ENCODE data around the gene DNAH7.

DNAH7 gene

DNA sequence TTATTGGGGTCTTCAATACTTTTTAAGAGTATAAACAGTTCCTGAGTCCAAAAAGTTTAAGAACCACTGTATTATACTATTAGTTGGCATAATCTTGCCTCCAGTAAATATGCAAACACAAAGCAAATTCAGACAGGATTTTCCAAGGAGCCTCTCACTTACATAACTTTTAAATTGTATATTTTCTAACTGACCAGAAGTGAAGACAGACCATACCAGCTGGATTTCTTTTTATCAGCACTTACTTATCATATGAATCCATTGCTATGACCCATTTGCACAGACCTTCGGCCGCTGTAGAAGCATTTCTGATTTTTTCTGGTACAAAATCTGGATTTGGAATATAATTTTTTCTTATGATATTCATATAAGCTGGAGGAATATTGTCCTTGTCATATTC lies 211.5 kb downstream of the DNAH7 start:
- DNase-seq: no peak

DNA sequence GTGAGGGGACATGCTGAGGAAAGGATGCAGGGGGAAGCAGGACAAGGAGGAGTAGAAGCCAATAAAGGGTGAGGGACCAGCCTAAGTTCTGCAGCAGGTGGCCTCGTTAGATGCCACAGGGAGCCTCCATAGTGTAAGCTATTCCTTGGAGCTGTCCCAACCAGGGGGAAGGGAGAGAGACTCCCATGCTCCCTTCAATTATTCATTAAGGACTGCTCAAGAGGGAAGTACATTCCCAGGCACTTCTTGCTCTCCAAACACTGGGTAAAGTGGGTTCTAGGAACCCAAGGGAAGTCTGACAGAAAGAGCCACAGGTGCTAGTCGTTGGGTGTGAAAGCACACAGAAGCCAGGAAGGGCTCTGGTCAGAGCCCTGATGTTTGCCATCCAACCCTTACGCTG lies 217.9 kb downstream of the DNAH7 start:
- no peak for DNase-seq

GRCh38 chr2:195848119-195848899 lies 220.3 kb downstream of the DNAH7 start:
- no peak for DNase-seq

- DNase-seq: no peak
These were observed 225.7 kb downstream of the DNAH7 start for GRCh38 chr2:195842932-195843331.

DNA sequence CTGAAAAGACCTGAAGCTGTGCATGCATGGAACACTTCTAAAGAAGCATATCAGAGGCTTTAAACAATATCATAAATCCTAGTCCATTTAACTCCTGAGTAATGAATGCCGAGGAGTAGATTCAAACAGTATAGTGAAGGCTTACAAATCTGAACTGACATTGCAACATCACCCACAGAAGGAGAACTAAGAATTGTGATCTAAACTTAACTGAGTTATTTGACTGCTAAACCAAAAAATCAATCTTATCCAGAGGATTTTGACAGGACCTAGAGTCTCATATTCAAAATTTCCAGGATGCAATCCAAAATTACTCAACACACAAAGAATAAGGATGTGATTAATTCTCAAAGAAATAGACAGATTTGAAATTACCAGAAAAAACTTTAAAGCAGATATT lies 230.6 kb downstream of the DNAH7 start:
- DNase-seq: no peak

DNA sequence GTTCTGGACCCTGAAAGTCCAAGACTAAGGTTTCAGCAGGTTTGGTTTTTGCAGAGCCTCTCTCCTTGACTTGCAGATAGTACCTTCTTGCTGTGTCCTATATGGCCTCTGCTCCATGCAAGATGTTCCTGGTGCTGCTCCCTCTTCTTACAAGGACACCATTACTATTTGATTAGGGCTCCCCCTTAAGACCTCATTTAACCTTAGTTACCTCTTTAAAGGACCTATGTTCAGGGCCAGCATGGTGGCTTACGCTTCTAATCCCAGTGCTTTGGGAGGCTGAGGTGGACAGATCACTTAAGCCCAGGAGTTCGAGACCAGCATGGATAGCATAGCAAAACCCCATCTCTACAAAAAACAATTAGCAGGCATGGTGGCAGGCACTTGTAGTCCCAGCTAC lies 232.6 kb downstream of the DNAH7 start:
- no peak for DNase-seq

DNA sequence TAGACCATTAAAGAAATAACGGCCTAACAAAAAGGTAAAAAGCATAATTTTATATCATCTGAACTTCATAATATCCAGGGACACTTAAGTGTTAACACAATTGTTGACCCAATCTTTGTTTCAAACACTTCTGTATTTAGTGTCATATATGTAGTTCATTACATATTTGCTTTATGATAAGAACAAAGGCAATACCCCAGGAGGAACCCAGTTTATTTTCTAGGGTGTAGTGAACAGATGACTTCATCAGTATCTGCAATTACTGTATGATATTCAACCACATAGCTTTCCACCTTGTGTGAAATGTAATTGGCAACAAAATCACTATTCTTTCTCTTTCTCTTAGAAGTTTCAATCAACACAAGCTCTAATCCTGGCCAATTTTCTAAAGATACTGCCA lies 233.8 kb downstream of the DNAH7 start:
- no peak for DNase-seq

DNA sequence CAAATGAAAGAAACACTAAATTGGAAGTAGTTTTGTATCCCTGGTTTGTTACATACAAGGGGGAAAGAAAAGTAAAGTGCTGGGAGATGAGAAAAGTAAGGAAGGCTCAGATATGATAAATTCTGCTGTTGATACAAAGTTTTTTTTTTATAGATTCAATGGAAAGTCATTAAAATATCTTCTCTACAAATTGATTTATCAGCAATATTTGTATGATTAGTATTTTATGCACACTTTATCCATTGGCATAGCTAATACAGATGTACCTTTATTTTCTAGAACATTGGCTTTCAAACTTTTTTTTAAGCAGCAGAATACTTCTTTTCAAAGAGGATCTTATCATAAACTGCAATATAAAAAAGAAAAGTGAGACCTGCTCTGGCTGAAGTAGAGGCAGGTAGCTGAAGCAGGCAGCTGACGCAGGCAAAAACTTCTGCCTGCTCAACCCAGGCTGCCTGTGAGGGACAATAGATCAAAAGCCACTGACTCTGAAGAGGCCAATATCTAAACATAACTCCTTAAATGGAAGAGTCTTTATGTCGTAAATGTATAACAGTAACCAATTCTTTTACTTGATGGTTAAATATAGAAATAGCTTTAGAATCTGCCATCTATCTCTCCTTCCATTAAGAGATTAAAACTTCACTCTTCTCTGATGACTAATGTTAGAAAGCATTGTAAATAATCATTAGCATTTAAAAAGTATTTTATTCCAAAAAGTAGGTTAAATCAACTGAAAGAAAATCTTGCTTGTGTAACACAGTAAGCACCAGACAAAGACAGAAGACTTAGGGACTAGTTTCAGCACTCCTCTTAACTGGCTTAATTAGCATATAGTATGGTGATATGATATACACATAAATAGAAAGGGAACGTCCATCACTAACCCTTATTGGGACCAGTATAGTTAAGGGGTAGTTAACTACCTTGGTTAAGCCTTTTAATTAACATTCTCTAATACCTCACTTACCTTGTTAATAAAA lies 237.4 kb downstream of the DNAH7 start:
- no peak for DNase-seq

DNA sequence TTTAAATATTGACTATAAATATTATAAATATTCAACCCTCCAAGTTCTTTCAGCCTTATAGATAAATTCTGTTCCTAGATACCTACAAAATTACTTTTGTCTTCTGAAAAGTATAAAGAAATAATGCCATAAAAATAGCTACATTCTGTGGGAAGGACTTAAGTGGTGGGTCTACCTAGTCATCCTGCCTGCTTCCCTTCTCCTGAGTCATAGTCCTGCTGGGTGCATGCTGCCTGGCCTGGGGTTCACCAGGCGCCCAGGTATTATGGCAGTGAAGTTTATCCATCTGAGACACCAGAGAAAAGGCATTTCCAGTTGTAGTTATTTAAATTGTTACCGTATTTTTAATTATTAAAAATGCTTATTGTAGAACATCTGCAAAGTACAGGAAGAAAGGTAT lies 244.2 kb downstream of the DNAH7 start:
- DNase-seq: no peak

DNA sequence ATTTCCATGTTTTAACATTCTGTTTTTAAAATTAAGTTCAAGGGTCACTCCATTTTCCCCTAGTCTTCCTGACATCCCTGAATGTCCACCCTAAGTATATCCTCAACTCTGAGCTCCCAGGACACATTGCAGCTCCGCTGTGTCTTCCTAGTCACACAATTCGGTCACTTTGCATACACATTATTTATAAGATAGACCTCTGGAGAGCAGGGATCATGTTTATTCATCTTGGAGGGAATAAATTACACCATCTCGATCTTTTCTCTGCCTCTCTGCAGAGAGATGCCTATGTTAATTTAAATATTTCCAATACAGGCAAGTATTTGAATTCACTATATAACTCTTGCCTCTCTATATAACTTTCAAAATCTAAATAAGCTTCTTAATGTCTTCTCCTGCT lies 245.4 kb downstream of the DNAH7 start:
- DNase-seq: no peak

GRCh38 chr2:195821566-195821932 lies 247.1 kb downstream of the DNAH7 start:
- DNase-seq: no peak

- no peak for DNase-seq
These were observed 247.6 kb downstream of the DNAH7 start for GRCh38 chr2:195820867-195821565.

GRCh38 chr2:195820373-195820772 lies 248.3 kb downstream of the DNAH7 start:
- DNase-seq: no peak

DNA sequence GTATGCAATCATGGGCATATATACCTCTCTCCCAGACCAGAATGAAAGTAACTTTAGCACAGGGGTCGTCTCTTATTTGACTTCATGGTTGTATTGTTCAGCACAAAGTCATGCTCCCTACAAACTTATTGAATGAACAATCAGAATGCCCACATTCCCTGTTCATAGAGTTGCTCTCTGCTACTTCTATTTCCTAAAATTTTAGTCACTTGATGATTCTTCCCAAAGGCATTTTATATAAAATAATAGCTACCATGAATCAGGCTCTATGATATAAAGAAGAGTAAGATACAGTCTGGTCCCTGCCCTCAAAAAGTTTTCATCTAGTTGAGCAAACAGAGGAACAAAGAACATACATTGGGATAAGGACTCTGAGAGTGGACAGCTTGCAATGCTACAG lies 249.4 kb downstream of the DNAH7 start:
- no peak for DNase-seq

- DNase-seq: no peak
These were observed 250.1 kb downstream of the DNAH7 start for GRCh38 chr2:195818526-195818925.

- DNase-seq: no peak
These were observed 250.5 kb downstream of the DNAH7 start for GRCh38 chr2:195818106-195818505.

DNA sequence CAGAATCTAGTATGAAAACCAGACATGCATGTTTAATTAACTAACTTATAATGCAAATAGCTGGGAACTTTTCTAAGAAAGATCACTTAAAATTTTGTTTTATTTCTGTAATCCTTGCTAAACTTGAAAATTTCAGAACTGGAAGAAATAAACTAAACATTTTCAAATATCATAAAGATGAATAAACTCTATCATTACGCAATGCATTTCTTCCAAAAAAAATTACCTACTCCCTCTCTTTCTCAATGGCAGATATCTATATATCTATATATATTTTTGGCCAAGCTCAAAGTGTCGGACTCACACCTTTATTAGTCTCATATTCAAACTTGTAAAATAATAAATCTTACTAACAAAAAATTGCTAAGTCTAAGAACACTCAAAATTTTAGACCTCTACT lies 253.6 kb downstream of the DNAH7 start:
- DNase-seq: no peak

DNA sequence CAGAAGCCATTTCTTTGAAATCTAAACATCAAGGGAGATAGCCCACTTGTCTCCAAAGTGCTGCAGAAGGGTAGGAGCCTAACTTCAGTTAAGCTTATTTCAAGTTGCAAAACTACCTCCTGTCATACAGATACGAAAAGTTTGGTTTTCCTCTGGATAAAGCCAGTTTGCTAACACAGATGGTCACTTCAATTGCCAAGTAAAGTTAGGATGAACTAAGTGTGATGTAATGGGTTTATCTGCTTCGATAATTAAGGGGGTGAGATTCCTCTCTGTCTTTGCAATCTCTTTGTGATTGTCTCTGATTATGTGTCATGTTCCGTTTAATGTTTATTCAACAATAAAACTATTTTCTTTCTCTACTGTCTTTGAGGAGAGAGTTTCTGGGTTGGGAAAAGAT lies 255.2 kb downstream of the DNAH7 start:
- no peak for DNase-seq

DNA sequence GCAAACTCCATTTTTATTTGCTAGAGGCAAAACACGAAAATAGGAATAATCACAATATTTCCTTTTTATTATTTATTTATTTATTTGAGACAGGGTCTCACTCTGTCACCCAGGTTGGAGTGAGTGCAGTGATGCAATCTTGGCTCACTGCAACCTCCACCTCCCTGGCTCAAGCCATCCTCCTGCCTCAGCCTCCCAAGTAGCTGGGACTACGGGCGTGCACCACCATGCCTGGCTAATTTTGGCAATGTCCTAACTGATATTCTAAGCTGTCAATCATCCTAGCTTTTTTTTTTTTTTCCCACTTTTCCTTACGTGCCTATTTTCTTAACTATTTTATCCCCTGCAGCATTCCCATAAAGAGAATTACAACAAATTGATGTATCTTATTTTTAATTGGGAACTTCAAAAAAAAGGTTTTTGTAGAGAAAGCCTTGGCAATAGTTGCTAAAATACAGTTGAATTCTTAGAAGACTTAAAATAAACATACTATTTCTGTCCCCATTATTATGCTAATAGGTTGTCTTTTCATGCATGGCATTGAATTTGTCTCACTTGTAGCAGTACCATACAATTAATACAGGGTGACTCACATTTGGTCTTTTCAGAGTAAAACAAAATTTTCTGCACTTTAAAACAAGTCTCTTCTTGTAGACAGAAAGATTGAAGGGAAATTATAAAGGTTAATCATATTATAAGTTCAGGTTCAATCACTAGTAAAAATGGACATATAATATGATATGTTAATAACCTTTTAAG lies 258.1 kb downstream of the DNAH7 start:
- DNase-seq: no peak

DNA sequence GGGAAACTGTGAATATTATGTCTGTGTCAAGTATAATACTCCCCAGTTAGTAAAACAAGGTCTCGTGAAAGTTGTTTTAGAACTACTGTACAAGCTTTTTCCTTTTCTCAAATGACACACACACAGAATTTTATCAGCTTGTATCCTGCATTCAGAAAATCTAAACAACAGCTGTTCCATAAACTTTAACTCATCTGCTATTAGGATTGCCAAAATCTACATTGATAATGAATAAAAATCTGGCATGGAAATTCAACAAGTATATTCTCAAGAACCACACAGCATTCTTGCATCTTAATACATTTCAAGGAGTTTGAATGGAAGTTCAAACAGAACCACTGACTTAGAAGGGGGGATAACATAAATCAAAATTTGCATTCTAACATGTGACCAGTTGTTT lies 260.4 kb downstream of the DNAH7 start:
- DNase-seq: no peak

GRCh38 chr2:195805283-195805976 lies 263.2 kb downstream of the DNAH7 start:
- DNase-seq: no peak

DNA sequence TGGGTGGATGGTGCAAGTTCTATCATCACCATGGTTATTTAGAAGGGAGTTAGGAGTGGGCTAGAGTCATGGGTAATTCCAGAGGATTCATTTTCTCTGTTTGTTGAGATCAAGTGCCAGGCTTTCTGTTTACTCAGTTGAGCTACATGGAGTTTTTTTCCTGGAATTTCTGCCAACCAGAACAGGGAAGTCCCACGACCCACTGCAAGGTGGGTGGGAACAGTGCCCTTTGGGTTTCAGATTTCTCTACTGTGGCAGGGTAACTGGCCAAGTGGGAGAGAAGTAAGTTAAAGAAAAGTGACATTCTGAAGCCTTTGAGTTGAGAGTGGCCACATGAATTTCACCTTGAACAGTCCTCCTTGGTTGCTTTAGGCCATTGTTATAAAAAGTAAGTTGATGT lies 272.8 kb downstream of the DNAH7 start:
- DNase-seq: no peak

Data from GOT3 (cell line).